GM18526 (cell line): ENCODE results near the gene SLC35E4.

Experiments
- POLR2A ChIP-seq: IDR thresholded peaks from 3 replicates; pipeline ENCODE4 v1.6.1; 2011; ENCODE audit not compliant: insufficient read length; ENCODE audit errors: extremely low read depth

The SLC35E4 gene

DNA sequence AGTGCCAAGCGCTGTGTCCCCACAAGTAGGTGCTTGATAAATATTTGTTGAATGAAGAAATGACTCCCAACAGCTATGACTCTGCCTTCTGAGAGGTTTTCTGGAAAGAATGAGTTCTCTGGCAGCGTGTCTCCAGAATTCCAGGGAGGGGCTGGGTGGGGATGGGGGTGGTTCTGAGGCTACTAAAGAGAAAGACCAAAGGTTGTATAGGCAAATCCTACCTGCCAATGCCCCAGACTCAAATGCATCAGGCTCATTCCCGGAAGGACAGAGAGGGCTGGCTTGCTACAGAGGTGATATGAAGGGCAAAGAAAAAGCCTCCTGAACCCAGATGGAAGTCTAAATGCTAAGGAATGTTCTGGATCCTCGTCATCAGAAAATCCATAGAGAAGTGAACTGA lies 30.2 kb downstream of the SLC35E4 start:
- TF ChIP-seq POLR2A, result no peak

DNA sequence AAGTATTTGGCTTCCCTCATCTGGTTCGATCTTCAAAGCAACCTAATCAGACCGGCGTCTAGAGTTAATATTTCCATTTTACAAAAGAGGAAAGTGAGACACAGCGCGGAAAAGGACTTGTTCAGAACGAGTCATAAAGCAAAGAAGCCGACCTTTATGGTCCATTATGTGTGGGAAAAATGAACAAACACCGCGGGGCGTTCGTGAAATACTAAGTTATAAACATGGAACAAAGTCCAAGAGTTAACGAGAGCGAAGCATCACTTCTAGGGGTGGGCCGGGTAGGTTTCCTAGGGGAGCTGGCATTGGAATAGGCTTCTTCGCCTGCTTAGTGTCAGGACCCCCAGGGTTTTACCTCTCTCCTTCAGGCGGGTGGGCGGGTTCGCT lies 31.5 kb downstream of the SLC35E4 start:
- no peak for TF ChIP-seq POLR2A

DNA sequence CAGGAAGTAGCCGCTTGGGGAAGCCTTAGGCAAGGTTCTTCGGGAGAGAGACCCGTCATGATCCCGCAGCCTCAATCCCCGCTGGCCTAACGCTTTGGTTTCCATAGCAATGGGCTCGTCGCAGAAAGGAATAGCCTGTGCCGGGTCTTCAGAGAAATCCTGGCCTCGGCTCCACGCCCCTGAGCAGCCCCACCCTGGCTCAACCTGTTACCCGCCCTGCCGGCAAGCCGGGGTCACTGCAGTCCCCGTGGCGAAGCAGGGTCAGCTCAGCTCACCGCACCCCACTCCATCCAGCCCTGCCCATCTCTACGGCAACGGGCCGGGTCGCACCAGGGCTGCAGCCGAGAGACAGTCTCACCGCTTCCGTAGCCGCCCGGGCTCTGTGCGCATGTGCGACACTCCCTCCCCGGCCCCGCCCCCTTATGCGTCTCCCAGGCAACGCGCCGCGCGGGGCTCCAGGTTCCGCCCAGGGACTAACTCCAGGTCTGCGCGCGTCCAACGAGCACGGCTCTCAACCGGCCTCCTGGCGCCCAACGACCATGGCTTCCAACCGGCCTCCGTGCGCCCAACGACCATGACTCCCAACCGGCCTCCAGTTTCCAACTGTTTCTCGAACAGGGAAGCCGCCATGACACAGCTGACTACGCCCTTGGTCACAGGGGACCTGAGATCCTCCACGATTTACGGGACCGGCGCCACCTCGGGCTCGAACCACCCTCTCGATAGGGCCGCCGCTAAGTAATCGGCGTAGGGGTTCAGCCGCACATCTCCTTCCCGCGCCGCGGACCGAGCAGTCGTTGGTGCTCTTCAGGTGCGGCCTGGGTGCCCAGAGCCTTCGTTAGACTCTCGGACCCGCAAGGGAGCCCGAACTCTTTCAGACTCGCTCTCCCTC lies 32.2 kb downstream of the SLC35E4 start, which contains the start of gene DUSP18:
Gene DUSP18, minus strand, starts transcription at position 382 of the 892 bp plus-strand sequence. CDS start 3,872 bp downstream, outside the sequence.
- peak; percentile 50 for TF ChIP-seq POLR2A

DNA sequence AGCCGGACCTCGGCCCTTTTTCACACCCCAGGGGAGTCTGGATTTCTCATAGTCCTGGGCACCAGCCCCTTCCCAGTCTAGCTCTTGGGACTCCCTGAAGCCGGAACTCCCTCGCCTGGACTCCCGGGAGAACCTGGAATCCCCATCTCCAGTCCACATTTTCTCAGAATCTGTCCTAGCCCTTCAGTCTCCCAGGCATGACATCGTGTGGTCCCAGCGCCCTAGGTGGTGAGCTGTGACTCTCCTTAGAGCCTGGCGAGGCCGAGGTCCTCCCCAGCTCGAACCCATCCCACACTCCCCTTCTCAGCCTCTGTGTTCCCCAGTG lies 32.8 kb downstream of the SLC35E4 start:
- no peak for TF ChIP-seq POLR2A

DNA sequence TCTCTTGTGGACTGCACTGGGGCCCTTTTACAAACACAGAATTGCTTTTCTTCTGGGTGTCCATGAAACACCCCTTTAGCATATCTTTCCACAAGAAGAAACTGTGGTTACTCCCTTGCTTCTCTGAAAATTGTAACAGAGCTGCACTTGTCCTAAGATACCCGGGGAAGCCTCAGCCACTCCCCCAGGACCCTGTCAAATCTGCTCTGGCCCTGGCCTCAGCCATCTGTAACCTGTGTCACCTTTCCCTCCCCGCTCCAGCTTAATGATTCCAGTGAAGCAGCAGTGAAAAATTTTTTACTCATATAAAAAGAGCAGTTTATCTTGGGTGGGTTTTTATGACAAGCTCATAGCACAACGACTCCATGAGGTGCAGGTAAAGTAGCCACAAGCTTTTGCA lies 35.5 kb downstream of the SLC35E4 start:
- TF ChIP-seq POLR2A, result no peak

- no peak for TF ChIP-seq POLR2A
Measured at GRCh38 chr22:30673136-30673535, 37.6 kb downstream of the SLC35E4 start.

GRCh38 chr22:30674482-30674881 lies 38.9 kb downstream of the SLC35E4 start:
- TF ChIP-seq POLR2A, result no peak

- no peak for TF ChIP-seq POLR2A
Measured at GRCh38 chr22:30675436-30675835, 39.9 kb downstream of the SLC35E4 start.

- TF ChIP-seq POLR2A, result no peak
Measured at GRCh38 chr22:30680991-30681770, 45.6 kb downstream of the SLC35E4 start.

DNA sequence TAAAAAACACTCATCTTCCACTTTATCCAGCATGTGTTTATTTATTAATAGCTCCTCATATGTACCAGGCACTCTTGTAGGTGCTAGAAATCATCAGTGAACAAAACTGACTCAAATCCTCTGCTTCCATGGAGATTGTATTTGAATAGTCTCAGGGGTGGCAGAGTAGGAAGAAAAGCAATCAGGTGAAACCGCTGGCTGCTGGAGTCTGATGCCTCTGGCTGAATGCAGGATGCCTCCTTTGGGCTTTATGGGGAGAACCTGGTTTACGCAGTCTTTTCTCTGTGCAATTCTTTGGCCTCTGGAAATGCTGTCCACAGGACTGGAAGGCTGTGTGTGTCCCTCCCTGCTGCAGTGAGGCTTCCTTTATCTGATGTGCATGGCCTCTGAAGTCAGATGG lies 46.2 kb downstream of the SLC35E4 start:
- no peak for TF ChIP-seq POLR2A

DNA sequence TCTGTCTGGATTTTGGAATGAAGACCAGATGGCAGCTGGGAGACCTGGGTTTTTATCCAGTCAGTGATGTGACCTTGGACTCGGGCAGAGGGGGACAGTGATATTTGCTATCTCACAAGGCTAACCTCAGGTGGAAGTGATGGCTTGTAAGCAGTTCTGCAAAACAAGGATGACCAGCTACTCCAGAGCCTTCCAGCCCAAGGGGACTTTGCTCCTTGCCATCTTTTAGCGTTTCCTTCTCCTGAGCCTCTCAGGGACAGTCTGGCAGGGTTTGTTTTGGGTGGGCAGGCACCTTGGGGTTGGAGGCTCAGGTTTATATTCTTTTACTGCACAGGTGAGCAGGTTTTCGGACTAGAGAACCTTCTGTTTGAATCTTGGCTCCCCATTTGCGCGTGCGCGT lies 49.6 kb downstream of the SLC35E4 start:
- no peak for TF ChIP-seq POLR2A

GRCh38 chr22:30687358-30687757 lies 51.8 kb downstream of the SLC35E4 start:
- TF ChIP-seq POLR2A, result no peak

DNA sequence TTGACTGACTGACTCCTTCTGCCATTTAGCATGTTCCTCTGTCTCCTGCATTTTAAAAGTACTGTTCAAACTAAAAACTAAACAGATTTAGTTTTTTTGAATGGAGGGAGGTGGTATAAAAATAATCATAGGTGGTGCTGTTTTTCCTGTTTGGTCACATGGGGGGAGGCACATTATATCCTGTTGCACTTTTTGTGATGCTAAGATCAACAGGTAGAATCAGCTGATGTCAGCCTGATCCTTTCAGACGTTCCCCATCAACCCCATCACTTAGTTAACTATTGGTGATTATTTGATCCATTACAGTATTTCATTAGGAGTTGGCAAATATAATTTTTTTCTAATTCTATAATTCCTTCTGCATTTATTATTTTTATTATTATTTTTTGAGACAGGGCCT lies 54.0 kb downstream of the SLC35E4 start:
- TF ChIP-seq POLR2A, result no peak

DNA sequence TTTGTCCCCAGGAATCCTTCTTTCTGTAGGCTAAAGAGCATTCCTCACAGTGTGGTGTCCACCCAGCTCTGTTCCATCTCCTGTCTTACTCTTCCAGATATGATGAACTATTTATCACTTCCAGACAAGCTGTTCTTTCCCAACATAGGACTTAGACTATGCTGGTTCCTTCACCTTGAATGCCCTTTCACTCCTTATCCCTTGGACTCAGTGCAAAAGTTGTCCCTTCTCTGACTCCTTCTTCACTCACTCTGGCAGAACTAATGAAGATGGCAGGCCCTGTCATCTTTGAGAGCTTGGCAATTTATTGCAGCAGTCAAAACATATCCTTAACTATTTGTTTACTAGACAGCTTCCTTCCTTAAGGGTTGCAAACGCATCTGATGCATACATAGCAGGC lies 55.6 kb downstream of the SLC35E4 start:
- no peak for TF ChIP-seq POLR2A

GRCh38 chr22:30694171-30694639 lies 58.6 kb downstream of the SLC35E4 start:
- peak; percentile 25 for TF ChIP-seq POLR2A
